Measurements from ENCODE around the gene PTCD2. TPM values are rescaled to one million over a fixed set of nuclear protein-coding genes. Genes with fewer than 3 reads are reported as not detected.
"Not testable (repeated sequence)": the region's sequence is repeated elsewhere in the genome, so short reads cannot be mapped to it uniquely, and the experiment has no call there.

The PTCD2 gene
- total RNA-seq, 1 experiment from 2014 or later: 15.6 TPM

DNA sequence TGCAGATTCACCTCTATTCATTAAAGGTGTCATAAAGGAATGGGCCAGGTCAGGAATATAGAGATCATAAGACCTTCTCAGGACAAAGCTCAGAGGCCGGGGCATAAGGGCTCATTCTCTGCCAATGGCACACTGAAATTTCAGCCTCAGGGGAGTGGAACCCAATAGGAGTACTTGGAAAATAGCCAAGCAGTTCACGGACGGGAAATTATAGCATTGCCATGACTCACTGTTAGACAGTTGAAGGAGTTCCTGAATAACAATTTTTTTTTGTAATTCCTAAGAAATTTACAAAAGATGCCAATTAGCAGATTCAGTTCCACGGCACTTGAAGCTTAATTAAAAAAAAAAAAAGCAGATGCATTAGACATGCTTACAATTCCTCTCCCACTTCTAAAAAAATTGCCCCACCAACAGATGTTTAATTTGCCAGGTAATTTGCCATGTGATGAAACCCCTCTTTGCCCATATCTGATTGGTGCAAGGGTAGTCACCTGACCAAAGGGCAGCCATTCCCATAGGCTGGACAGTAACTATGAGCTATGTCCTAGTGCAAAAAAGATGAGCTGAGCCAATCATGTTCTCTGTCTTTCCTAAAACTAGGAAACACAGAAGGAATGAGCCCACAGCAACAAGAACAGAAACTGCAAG, 58.6 kb downstream of the PTCD2 start:
- DNase-seq (ENCODE audit: low read depth): peak; percentile 82

DNA sequence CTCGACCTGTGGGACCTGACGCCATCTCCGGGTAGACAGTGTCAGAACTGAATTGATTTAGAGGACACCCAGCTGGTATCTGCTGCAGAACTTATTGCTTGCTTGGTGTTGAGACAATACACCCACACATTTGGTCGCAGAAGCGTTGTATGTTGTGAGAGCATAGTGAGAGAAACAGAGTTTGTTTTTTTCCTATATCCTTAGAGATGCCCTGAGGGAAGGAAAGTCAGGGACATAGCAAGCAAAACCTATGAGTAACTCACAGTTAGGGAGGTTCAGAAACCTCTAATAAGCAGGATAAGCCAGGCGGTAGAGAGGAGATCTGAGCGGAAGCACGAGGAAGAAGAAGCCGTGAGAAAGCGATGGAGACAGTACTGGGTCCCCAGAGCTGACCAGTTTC, 59.8 kb downstream of the PTCD2 start:
- no peak for DNase-seq (ENCODE audit: low read depth)

DNA sequence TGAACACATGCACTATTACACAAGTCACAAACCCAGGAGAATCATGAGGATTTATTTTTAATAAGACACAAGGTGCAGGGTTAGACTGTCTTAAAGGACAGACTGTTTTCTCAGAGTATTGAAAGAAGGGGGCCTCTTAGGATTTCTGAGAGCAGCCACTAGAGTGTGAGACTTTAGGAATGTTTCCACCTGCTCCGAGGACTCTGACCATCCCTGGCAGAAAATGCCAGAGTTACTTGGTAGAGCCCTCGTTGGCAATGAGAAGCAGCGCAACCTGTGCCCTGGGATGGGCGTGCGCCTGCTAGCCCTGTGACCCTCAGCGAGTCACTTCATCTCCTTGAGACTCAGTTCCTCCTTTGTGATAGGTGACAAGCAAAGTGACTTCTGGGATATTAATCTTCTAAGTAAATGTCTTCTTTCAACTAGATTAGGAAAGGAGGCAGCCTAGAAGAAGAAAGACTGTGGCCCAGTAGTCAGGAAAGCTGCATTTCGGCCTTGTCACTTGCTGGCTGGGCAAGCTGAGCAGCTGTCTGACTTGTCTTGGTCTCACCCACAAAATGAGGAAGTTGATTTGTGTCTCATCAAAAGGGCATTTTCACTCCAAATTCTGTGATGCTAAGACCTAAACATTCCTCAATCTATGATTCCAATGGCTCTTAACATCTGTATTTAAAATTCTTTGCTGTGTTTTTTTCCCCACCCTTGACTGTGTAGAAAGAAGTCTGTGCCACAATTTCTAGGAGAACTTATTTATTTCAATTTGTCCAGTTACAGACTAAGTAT, 60.5 kb downstream of the PTCD2 start:
- DNase-seq (ENCODE audit: low read depth): no peak

DNA sequence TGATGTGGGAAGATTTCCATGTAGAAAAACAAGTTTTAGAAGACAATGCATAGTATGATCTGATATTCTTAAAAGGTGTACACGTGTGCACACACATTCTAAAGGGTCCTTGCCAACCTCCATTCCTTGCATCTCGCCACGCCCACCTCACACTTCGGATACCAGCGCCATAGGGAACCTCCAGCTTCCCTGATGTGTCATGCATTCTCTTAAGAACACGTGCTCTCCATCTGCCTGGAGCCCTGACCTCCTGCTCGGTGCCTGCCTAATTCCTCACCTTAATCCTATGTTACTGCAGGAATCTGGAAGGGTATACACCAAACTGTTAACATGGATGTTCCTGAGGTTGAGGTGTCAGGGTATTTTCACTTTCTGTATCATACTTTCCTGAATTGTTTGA, 63.1 kb downstream of the PTCD2 start:
- DNase-seq (ENCODE audit: low read depth): peak; percentile 69

DNA sequence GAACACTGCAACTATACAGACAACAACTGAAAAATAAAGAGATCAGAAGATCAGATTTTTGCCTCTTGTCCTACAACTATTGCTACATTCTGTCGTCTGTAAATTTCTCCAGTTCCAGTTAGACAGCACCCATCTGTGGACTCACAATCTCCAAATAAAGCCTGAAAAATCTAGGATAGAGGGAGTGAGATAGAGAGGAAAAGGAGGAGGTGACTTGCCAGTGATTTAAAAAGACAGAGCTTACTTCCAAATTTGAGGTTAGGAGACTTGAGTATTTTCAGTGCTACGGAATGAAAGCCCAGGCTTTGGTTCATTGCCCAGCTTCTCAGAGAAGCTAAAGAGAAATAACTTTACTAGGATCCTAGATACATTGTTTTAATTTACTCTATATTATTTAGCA, 63.6 kb downstream of the PTCD2 start:
- DNase-seq (ENCODE audit: low read depth): no peak

DNA sequence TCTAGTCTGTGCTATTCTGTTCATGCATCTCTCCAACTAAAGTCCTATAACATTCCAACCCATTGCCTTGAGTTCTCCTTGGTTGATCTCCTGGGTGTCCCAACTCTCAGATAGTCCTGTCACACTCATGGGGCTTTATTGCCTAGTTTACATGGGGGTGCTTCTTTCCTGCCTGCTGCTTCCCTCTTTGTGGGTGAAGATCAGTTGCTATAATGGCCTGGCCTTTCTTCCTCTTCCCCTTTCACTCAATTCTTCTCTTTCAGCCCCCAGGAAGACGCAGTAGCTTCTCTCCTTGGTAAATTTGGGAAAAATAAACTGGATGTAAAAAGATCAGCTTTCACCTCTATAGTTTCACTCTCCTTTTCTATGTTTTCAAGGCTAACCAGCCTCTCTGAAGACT, 66.5 kb downstream of the PTCD2 start:
- no peak for DNase-seq (ENCODE audit: low read depth)

DNA sequence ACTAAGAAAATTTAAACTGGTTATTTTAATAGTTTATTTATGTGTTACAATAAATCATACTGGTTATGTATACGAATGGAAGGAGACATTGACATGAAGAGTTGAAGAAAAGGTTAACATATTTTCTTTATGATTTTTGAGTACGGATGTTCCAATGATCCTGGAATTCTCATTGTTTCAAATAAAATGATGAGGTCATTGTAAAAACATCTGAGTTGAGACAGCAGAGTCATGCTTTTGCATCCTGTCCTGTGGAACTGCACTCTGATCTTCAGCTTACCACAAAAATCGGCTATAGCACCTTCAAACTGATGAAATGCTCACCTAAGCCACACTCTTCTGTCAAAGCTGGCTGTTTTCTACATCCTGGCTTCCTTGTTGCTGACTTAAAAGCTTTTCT, 67.8 kb downstream of the PTCD2 start:
- DNase-seq (ENCODE audit: low read depth): peak; percentile 88

DNA sequence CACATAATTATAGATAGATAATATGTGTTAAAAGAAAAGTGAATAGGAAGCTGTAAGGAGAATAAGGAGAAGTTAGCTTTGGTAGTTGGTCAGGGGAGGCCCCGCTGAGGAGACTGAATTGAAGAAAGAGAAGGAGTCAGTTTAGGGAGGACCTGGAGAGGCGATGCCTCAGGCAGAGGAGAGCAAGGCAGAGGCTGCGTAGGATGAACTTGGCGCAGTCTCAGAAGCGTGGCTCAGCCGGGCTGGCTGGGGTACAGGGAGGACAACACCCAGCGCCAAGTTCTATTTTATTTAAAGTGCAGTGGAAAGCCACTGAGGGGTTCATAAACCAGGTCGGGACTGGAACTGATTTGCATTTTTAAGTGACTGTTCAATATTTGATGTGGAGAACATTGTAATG, 68.5 kb downstream of the PTCD2 start:
- no peak for DNase-seq (ENCODE audit: low read depth)

DNA sequence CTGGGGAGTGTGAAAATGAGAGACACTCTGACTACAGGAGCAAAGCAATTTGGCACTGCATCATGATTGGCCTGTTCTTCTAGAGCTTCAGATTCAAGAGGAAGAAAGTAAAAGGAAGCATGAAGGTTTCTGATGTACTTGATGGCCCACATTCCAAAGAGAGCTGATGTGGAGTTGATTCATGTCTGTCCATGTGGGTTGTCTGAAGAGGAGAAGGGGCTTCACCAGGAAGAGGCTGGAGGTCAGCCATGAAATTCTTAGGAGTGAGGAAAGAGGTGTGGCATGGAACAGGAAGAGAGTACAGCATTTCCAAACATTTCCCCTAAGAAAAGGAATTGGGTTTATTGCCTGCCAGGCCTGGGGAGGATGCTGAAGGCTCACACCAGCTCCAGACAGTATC, 70.7 kb downstream of the PTCD2 start:
- DNase-seq (ENCODE audit: low read depth): peak; percentile 18

DNA sequence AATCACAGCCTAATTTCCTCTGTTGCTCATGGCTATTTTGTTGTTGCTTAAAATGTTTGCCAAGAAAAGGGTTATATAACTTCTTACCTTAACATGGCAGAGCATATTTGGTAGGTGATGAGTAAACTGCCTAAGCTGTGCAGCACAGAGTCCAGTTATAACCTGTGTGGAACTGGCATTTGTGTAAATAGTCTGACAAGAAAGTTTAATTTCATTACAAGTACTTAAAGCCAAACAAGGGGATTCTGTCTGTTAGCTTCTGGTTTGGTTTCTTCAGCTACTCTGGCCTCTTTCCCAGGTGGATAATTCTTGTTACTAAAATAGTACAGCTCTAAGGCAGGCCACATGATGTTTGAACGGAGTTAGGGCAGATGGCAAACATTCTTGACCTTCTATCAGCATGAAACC, 72.2 kb downstream of the PTCD2 start:
- no peak for DNase-seq (ENCODE audit: low read depth)

DNA sequence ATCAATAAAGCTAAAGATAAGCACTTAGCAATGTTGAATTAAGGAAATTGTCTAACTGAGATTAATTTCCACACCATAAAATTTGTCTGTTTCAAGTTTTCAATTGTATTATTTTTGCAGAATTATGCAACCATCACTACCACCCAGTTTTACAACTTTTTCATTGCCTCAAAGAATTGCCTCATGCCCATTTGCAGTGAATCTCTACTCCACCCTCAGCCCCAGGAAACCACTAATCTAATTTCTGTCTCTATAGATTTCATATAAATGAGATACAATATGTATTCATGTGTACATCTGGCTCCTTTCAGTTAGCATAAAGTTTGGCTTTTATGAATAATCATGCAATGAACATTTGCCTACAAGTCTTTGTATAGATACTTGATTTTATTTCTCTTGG, 72.9 kb downstream of the PTCD2 start:
- no peak for DNase-seq (ENCODE audit: low read depth)

DNA sequence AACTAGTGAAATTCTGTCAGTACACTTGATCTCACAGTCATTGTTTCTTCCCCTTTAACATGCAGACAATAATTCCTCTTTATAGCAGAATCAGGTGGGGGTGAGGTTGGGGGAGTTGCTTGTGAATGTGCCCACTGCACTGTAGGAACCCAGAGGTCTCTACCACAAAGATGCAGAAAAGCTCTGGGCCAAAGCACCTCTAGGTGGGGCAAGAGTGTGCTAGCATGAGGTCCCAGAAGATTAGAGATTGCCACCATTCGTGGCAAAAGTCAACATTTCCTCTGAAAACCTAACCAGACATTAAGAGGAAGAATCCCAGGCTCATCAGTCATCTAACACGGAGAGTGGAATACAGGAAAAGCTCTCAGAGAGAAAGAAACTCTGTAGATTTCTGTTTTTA, 74.5 kb downstream of the PTCD2 start:
- peak; percentile 32 for DNase-seq (ENCODE audit: low read depth)

DNA sequence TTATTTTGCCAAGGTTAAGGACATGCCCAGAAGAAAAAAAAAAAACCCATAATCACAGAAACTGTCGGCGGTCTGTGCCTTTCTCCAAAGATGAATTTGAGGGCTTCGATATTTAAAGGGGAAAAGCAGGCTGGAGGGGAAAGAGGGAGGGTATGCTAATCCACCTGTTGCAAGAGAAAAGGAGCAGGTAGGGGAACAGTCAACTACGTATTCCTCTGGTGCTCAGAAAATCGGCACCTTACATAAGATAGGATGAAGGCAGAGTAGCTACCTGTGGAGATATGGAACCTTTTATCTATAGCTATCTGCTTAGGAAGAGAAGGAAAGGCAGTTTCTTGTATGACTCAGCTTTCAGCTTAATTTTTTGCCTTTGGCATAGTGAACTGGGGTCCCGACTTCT, 77.7 kb downstream of the PTCD2 start:
- DNase-seq (ENCODE audit: low read depth): no peak

DNA sequence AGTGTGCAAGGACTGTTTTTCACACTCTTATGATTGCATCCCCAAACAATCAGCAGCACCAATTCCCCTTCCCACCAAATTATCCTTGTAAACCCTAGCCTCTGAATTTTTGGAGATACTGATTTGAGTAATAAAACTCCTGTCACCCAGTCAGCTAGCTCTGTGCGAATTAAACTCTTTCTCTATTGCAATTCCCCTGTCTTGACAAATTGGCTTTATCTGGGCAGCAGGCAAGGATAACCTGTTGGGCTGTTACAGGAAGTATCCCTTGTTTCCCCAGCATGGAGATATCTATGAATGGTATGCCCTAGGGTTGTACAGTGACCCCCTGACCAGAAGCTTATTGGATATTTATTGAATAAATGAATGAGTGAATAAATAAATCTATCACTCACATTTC, 80.8 kb downstream of the PTCD2 start:
- no peak for DNase-seq (ENCODE audit: low read depth)

DNA sequence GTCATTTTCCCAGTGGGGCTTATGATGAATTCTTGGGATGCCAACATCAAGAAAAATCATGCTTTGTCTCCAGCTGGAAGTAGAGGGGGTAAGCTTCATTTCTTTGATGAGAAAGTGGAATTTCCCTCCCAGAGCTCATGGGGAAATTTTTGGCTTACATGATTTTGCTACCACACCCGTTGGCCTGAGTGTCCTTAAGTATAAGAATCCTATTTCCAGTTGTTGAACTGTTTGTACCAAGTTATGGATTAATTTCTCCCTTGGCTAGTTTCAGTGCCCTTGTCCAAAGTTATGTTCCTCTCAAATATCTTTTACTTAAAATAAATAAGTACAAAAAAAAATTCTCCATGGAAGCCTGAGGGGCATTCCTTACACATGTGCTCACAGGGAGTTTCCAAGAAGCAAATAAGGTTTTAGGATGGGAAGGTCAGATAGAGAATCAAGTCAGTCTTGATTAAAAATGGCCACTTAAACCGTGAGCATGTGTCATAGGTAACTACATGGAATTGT, 82.3 kb downstream of the PTCD2 start:
- DNase-seq (ENCODE audit: low read depth): no peak

DNA sequence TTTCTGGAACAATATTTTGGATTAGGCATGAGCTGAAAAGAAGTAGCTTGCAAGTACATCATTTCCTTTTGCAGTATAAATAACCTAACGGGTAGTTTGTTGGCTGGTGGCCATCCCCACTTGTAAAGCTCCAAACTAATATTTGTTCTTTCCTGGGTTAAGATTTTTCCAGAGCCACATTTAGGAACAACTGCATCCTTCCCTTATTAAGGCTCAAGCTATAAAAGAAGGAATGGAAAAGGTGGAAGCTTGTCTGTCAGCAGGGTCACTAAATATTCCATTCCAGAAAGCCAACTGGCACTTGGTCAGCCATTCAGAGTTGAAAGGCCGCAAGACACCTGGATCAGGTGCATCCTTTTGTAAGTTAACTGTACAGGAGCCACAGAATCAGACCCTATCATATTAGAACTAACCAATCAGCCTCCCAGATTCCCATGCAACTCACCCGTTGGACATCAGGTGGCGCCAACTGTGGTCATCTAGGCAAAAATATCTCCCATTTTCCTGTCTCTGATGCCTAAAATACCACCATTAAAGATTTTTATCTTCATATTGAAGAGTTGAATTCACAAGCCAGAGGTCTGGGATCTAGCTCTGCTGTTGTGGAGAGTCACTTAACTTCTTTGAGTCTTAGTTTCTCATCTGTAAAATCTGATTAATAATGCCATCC, 82.9 kb downstream of the PTCD2 start:
- no peak for DNase-seq (ENCODE audit: low read depth)

DNA sequence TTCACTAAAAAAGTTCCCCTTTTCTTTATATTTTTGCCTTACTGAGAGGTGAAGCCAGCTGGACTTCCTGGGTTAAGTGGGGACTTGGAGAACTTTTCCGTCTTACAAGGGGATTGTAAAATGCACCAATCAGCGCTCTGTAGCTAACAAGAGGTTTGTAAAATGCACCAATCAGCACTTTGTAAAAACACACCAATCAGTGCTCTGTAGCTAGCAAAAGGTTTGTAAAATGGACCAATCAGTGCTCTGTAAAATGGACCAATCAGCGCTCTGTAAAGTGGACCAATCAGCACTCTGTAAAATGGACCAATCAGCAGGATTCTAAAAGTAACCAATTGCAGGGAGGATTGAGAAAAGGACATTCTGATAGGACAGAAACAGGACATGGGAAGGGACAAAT, 84.6 kb downstream of the PTCD2 start:
- not testable (repeated sequence) for DNase-seq (ENCODE audit: low read depth)

DNA sequence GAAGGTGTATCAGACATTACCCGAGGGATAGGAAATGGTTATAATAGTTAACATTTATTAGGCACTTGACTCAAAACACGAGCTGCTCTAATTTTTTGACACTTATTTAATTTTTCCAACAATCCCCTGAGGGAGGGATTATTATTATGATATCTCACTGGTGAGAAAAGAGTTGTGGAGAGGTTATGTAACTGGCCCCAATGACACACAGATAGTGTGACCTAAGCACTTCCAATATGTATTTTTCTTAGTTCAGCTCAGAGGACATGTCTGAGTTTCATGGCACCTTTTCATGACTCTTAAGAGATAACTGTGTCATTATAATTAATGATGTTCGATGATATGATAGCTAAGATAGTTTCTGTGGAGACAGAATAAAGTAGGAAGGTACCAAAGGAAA, 86.9 kb downstream of the PTCD2 start:
- no peak for DNase-seq (ENCODE audit: low read depth)

DNA sequence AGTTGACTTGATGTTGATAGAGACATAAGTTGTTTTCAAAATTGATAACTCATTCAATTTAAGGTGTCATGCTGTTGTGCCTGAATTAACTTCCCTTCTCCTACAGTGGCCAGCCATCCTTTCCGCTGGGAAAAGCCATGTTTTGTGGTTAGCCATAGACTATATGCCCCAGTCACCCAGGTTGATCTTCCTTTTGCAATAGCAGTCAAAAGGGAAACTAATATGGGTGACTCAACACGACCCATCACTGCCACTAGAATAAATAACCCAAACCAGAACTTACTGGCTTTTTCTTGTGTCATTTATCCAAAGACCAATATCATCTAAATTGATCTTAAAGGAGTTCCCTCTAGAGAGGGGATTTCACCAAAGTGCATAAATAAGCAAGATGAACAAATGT, 87.4 kb downstream of the PTCD2 start:
- peak; percentile 57 for DNase-seq (ENCODE audit: low read depth)

DNA sequence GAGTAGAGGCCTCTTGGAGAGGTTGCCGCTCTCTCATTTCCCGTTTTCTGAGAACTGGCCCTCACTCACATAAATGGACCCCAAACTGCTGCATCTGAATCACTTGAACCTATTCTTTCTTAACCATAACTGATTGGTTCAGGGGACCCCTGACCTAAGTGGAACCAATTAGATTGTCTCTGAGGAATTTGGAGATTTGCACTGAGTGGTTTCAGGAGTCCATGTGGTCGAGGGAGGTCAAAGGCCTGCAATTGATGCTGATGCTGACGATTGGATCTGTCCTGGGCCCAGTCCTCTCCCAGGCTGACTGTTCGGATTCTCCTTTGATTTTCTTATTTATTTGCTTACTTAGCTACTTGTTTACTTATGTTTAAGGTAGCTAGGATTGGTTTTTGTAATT, 88.0 kb downstream of the PTCD2 start:
- DNase-seq (ENCODE audit: low read depth): no peak

DNA sequence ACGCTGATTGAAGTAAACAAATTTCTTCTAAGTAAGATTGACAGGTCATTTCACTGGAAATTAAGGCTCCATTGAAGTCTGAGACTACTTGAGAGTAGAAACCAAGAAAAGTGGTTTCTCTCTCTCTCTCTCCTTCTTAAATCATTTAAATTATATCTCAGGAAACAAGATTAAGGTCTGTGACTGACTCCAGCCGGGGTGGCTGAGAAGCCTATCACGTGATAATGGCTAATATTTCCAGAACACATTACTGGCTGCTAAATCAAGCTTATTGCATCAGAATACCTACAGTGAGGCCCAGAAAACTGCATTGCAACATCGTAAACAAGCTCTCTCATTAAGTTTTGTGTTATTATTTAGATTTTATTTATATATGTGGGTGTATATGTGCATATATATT, 88.4 kb downstream of the PTCD2 start:
- DNase-seq (ENCODE audit: low read depth): no peak

DNA sequence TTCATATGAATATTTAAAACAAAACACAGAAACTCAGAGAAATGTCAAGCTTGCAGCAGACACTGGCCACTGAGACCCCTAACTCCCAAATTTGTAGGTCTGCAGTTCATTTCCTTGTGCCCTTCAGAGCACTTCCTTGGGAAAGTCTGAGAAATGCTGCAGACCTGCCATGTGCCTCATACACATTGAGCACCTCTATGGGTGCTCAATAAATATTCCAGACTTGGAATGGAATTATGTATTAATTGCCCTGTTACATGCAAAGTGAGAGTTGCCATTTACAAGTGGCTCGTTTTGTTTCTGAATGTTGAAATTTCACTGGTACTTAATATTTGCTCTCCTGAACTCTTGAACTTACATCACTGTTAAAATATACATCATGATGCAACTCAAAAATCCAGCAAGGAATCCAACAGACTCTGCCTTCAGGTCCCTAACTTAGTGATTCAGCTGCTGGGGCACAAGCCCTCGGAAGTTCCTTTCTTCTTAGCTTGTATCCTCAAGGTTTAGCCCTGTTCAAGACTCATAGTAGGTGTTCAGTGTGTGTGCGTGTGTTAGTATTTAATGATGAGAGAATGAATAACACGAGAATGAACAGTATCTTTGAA, 90.6 kb downstream of the PTCD2 start:
- DNase-seq (ENCODE audit: low read depth): no peak
